Upper lobe of left lung (tissue), 6 donors: Measurements from ENCODE around the gene UGT1A6. TPM values are rescaled to one million over a fixed set of nuclear protein-coding genes. Genes with fewer than 3 reads are reported as not detected.

ENCODE experiments used
- ATAC-seq, 2 donors: fragments of 200-7000 bp; cut with Tn5 transposase; one replicate each; pipeline ENCODE4 v1.9.1; 2022; ENCODE audit warnings: mild to moderate bottlenecking in 2 of 2, moderate library complexity in 2 of 2; ENCODE audit not compliant: low FRiP score in 2 of 2
- DNase-seq, 2 donors: peaks; one replicate each; pipeline ENCODE4 v3.0.0-alpha.2; 2019 to 2020
- H3K27ac ChIP-seq, 4 donors: fragments of 200-600 bp; sonication (generic); one replicate each; pipeline ENCODE4 v1.5.1; 2016 to 2019
- H3K27me3 ChIP-seq, 4 donors: fragments of 200-600 bp; sonication (generic); one replicate each; pipeline ENCODE4 v1.5.1; 2017 to 2019
- H3K36me3 ChIP-seq, 4 donors: fragments of 200-600 bp; sonication (generic); one replicate each; pipeline ENCODE4 v1.5.1; 2016 to 2019
- H3K4me1 ChIP-seq, 4 donors: fragments of 200-600 bp; sonication (generic); one replicate each; pipeline ENCODE4 v1.5.1; 2018 to 2019
- H3K4me3 ChIP-seq, 4 donors: fragments of 200-600 bp; sonication (generic); one replicate each; pipeline ENCODE4 v1.5.1; 2017 to 2019; ENCODE audit warnings: mild to moderate bottlenecking in 2 of 4, moderate library complexity in 1 of 4
- H3K9me3 ChIP-seq, 4 donors: fragments of 200-600 bp; sonication (generic); one replicate each; pipeline ENCODE4 v1.5.1; 2018 to 2019
- EP300 ChIP-seq, 4 donors: sonication (generic); formaldehyde crosslinking; IDR thresholded peaks; one replicate each; pipeline ENCODE4 v1.5.1; 2017; ENCODE audit warnings: antibody characterized with exemption in 4 of 4, control low read depth in 2 of 4
- POLR2A ChIP-seq, 4 donors: fragments of 450-650 bp; IDR thresholded peaks; one replicate each; pipeline ENCODE4 v1.5.1; 2016 to 2017; ENCODE audit warnings: antibody characterized with exemption in 4 of 4, mild to moderate bottlenecking in 2 of 4
- POLR2AphosphoS5 ChIP-seq, 2 donors: sonication (generic); formaldehyde crosslinking; IDR thresholded peaks; one replicate each; pipeline ENCODE4 v1.5.1; 2017; ENCODE audit warnings: antibody characterized with exemption in 2 of 2
- WGBS, 2 donors: methylation state at CpG; one replicate each; pipeline ENCODE4 v1.1.5; 2017 to 2018; 5-methylcytosine and 5-hydroxymethylcytosine counted together
- total RNA-seq, 6 donors: library from RNA; depleted of rRNA in 4 of 6; stranded (reverse); fragments of >200 nt in 4 of 6; gene quantifications; one replicate each; pipeline versions ENCODE4 v1.1.0 to v1.2.1, GENCODE V29; 2016 to 2021
- TF ChIP-seq, protein P1 (sequence below), 6 experiments: fragments of 450-650 bp in 4 of 6; fragments of 200-600 bp in 2 of 6; sonication (generic) in 2 of 6; IDR thresholded peaks; one replicate each; pipeline ENCODE4 v1.5.1; 2016 to 2019; ENCODE audit warnings: antibody characterized with exemption in 6 of 6
- donor health status: DM: no; HTN: no; CAD: no; lungs with moderate emphysema.
- donor health status: DM: no; HTN: yes; CAD: no; lungs with severe emphysema.

Gene UGT1A6
- total RNA-seq, 6 donors from 2014 or later = 0.15 to 5.0 (median 0.33) TPM; not detected in 1

DNA sequence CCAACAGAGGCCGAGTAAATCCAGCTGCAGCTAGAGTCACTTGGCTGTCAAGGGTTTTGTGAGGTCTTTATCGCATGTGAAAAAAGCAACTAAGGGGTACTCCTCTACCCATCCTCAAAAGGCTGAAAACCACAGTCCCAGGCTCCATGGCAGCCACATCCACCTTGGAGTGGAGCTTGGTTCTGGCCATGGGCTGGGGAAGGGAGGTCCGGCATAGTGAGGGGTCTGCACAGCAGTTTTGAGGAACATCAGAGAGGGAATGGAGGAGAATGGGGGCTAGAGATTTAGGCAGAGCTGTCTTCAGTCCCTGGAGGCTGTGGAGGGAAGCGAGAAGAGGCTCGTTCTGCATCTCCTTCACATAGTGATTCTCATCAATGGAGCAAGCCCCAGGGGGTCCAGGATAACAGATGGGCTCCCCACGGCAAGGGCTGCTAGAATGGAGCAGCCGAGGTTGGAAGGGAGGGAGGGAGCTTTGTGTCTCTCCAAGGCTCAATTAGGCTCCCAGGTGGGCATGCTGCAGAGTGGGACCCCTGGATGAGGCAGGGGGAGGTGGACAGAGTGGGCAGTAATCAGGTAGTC, 106.5 kb downstream of the UGT1A6 start:
- Histone ChIP-seq H3K4me3 (no peak overlapping the region), H3K9me3 (no peaks in the 10 kb centered on the region), H3K36me3 (no peaks in the 10 kb centered on the region), H3K27me3 (no peaks in the 10 kb centered on the region), H3K27ac (no peak overlapping the region), H3K4me1 (no peaks in the 10 kb centered on the region)
- peak in 1 of 2 donors; percentile 8 for DNase-seq
- ATAC-seq = no peak
- no peak for TF ChIP-seq EP300 (IDR thresholded peaks at IDR 0.05)
- no peak for TF ChIP-seq POLR2AphosphoS5 (IDR thresholded peaks at IDR 0.05)
- TF ChIP-seq, protein P1, sequence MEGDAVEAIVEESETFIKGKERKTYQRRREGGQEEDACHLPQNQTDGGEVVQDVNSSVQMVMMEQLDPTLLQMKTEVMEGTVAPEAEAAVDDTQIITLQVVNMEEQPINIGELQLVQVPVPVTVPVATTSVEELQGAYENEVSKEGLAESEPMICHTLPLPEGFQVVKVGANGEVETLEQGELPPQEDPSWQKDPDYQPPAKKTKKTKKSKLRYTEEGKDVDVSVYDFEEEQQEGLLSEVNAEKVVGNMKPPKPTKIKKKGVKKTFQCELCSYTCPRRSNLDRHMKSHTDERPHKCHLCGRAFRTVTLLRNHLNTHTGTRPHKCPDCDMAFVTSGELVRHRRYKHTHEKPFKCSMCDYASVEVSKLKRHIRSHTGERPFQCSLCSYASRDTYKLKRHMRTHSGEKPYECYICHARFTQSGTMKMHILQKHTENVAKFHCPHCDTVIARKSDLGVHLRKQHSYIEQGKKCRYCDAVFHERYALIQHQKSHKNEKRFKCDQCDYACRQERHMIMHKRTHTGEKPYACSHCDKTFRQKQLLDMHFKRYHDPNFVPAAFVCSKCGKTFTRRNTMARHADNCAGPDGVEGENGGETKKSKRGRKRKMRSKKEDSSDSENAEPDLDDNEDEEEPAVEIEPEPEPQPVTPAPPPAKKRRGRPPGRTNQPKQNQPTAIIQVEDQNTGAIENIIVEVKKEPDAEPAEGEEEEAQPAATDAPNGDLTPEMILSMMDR (IDR thresholded peaks at IDR 0.05) = no peak
- TF ChIP-seq POLR2A (IDR thresholded peaks at IDR 0.05) = no peak
- WGBS, 2 donors = 60 to 65% methylated on average over 6 to 7 of the region's 7 CpGs

GRCh38 chr2:233799716-233800115, 107.0 kb downstream of the UGT1A6 start:
- 43 to 46% methylated on average over 4 to 5 of the region's 5 CpGs for WGBS, 2 donors
- ATAC-seq (no peak), DNase-seq (no peak)
- no peak overlapping the region for H3K4me3 ChIP-seq
- TF ChIP-seq POLR2A (IDR thresholded peaks at IDR 0.05) = no peak
- TF ChIP-seq, protein P1 (IDR thresholded peaks at IDR 0.05) = no peak
- no peak for TF ChIP-seq POLR2AphosphoS5 (IDR thresholded peaks at IDR 0.05)
- no peak for TF ChIP-seq EP300 (IDR thresholded peaks at IDR 0.05)
- no peaks in the 10 kb centered on the region for H3K9me3 ChIP-seq
- H3K27ac ChIP-seq = no peak overlapping the region
- H3K27me3 ChIP-seq = no peaks in the 10 kb centered on the region
- no peaks in the 10 kb centered on the region for H3K36me3 ChIP-seq
- H3K4me1 ChIP-seq = no peaks in the 10 kb centered on the region

DNA sequence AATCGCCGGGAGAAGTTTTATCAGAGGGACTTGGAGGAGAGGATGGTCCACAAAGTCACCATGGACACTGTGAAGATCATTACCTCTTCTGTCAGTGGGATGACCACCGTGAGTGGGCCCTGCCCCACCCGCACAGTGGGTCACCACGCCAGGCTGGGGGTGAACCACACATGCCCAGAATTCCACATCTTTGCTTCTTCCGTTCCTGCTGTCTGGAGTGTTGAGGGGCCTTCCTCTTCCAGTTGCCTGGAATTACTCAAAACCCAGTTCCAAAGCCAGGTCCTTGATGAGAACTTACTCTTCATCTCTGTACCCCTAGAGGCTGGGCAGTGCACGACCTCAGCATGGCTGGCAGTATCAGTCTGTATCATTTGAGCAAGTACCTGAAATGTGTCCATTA, 107.5 kb downstream of the UGT1A6 start:
- H3K36me3 ChIP-seq = no peaks in the 10 kb centered on the region
- no peaks in the 10 kb centered on the region for H3K9me3 ChIP-seq
- H3K27me3 ChIP-seq = no peaks in the 10 kb centered on the region
- H3K4me1 ChIP-seq = no peaks in the 10 kb centered on the region
- DNase-seq = no peak
- H3K27ac ChIP-seq = no peak overlapping the region
- no peak for ATAC-seq
- TF ChIP-seq POLR2AphosphoS5 (IDR thresholded peaks at IDR 0.05) (no peak), POLR2A (IDR thresholded peaks at IDR 0.05) (no peak), EP300 (IDR thresholded peaks at IDR 0.05) (no peak)
- TF ChIP-seq, protein P1 (IDR thresholded peaks at IDR 0.05) = no peak
- no peak overlapping the region for H3K4me3 ChIP-seq
- WGBS, 2 donors = 87 to 91% methylated on average over 4 to 7 of the region's 7 CpGs

- TF ChIP-seq EP300 (IDR thresholded peaks at IDR 0.05) (no peak), POLR2AphosphoS5 (IDR thresholded peaks at IDR 0.05) (no peak), POLR2A (IDR thresholded peaks at IDR 0.05) (no peak)
- TF ChIP-seq, protein P1 (IDR thresholded peaks at IDR 0.05) = no peak
- Histone ChIP-seq H3K27me3 (no peaks in the 10 kb centered on the region), H3K9me3 (no peaks in the 10 kb centered on the region), H3K36me3 (no peaks in the 10 kb centered on the region), H3K4me3 (no peak overlapping the region), H3K27ac (no peak overlapping the region), H3K4me1 (no peaks in the 10 kb centered on the region)
- ATAC-seq (no peak), DNase-seq (no peak)
- WGBS, 2 donors = 76 to 79% methylated on average over 9 of the region's 9 CpGs
Observed at GRCh38 chr2:233801357-233802131, 108.9 kb downstream of the UGT1A6 start.
